Right atrium auricular region (tissue), 2 donors: ENCODE results near the gene CRAT. TPM values are rescaled to one million over a fixed set of nuclear protein-coding genes. Genes with fewer than 3 reads are reported as not detected.

Experiments
- DNase-seq: peaks from one replicate; pipeline ENCODE4 v3.0.0-alpha.2; 2019; ENCODE audit warnings: low spot score
- H3K27ac ChIP-seq, 2 donors: fragments of 200-600 bp; sonication (generic); 1 replicate in 1 of 2; 2 replicates in 1 of 2; pipeline ENCODE4 v1.5.1; 2016 to 2019
- H3K27me3 ChIP-seq, 2 donors: fragments of 200-600 bp; sonication (generic); one replicate each; pipeline versions ENCODE4 v1.5.1 to v1.6.0; 2017 to 2019
- H3K36me3 ChIP-seq: fragments of 200-600 bp; sonication (generic); one replicate; pipeline ENCODE4 v1.5.1; 2016
- H3K4me1 ChIP-seq, 2 donors: fragments of 200-600 bp; sonication (generic); one replicate each; pipeline versions ENCODE4 v1.5.1 to v1.6.0; 2017 to 2019
- H3K4me3 ChIP-seq, 2 donors: fragments of 200-600 bp; sonication (generic); 1 replicate in 1 of 2; 2 replicates in 1 of 2; pipeline ENCODE4 v1.5.1; 2017 to 2019; ENCODE audit warnings: mild to moderate bottlenecking in 1 of 2, moderate library complexity in 1 of 2
- H3K9me3 ChIP-seq, 2 donors: fragments of 200-600 bp; sonication (generic); one replicate each; pipeline ENCODE4 v1.5.1; 2019
- CTCF ChIP-seq, 2 donors: fragments of 200-600 bp; sonication (generic); IDR thresholded peaks; one replicate each; pipeline ENCODE4 v1.5.1; 2019; ENCODE audit warnings: antibody characterized with exemption in 2 of 2
- total RNA-seq, 2 donors: library from RNA; depleted of rRNA; stranded (reverse); fragments of >200 nt; gene quantifications; one replicate each; pipeline ENCODE4 v1.1.0, GENCODE V29; 2016

CRAT gene
- total RNA-seq, 2 donors from 2014 or later = 73.0 to 75.0 TPM

DNA sequence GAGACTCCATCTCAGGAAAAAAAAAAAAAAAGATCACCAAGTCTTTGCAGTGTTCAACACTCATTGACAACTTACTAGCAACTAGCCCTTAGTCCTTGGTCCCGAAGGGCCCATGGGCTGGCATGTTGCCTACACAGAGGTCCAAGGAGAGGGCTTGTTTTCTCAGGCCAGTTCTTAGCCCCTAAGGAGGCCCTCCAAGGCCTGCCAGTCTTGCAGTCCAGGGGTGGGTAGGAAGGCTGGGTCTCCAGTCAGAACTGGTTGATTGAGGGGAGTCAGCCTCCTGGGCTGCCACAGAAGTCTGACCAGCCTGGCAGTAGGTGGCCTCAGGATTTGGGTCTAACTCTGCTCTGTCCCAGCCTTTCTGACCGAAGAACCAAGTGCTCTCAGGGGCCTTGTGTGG lies 34.7 kb upstream of the CRAT start:
- Histone ChIP-seq H3K27me3 (no peaks in the 10 kb centered on the region), H3K4me1 (peaks cover 0 to 78% of the 10 kb centered on the region in 2 donors), H3K9me3 (no peaks in the 10 kb centered on the region), H3K27ac (peak overlapping the region; percentile 99 to 100), H3K36me3 (peaks cover 21% of the 10 kb centered on the region), H3K4me3 (no peak overlapping the region)
- no peak for DNase-seq
- no peak for TF ChIP-seq CTCF (IDR thresholded peaks at IDR 0.05)

- H3K27ac ChIP-seq = peak overlapping the region; percentile 99 to 100
- H3K4me3 ChIP-seq = no peak overlapping the region
- H3K36me3 ChIP-seq = peaks cover 9% of the 10 kb centered on the region
- H3K27me3 ChIP-seq = no peaks in the 10 kb centered on the region
- H3K9me3 ChIP-seq = no peaks in the 10 kb centered on the region
- H3K4me1 ChIP-seq = peaks cover 0 to 96% of the 10 kb centered on the region in 2 donors
- TF ChIP-seq CTCF (IDR thresholded peaks at IDR 0.05) = peak; percentile 85 to 89
- DNase-seq = peak; percentile 94
Observed at GRCh38 chr9:129143031-129143927, 32.7 kb upstream of the CRAT start.

DNA sequence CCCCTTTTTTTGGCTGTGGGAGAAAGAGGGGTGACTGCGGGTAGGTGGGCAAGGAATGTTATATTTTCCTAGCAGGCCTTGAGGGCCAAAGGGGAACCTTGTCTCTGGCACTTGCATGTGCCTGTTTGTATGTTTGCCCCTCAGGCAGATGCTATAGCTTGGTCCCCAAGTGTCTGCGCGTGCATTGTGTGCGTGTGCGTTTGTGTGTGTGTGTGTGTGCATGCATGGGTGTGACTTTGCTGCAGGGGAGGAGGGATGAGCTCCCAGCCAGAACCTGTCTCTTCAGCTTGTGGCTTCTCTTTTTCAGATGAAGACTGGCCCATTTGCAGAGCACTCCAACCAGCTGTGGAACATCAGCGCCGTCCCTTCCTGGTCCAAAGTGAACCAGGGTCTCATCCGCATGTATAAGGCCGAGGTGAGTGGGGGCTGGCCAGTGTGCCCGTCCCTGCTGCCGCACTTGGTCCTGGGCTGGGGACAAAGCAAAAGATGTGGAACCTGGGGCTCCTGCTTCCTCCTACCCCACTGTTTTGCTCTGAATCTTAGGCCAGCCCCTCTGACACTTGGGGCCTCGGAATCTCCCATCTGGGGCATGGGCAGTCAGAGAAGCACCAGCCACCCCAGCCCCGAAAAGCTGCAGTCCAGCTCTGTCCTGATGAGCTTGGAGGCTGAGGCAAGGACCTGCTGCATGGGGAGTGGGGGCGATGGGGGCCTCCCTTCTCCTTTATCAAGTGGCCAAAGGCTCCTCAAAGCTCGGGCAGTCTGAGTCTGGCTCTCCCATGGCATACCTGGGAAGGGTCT lies 31.7 kb upstream of the CRAT start:
- DNase-seq = no peak
- Histone ChIP-seq H3K27me3 (no peaks in the 10 kb centered on the region), H3K27ac (peak overlapping the region; percentile 99 to 100), H3K36me3 (peaks cover 2% of the 10 kb centered on the region), H3K4me3 (peak overlapping the region in 1 of 2 donors; percentile 51), H3K9me3 (no peaks in the 10 kb centered on the region), H3K4me1 (peaks cover 0 to 97% of the 10 kb centered on the region in 2 donors)
- no peak for TF ChIP-seq CTCF (IDR thresholded peaks at IDR 0.05)

GRCh38 chr9:129141066-129142041 lies 30.8 kb upstream of the CRAT start:
- DNase-seq = peak; percentile 90
- Histone ChIP-seq H3K9me3 (no peaks in the 10 kb centered on the region), H3K4me3 (peak overlapping the region; percentile 46 to 51), H3K27me3 (no peaks in the 10 kb centered on the region), H3K4me1 (peaks cover 0 to 88% of the 10 kb centered on the region in 2 donors), H3K36me3 (peaks cover 5% of the 10 kb centered on the region), H3K27ac (peak overlapping the region; percentile 99 to 100)
- TF ChIP-seq CTCF (IDR thresholded peaks at IDR 0.05) = no peak
